HCT116 (cell line): ENCODE data around the gene SNX13. TPM values are rescaled to one million over a fixed set of nuclear protein-coding genes. Genes with fewer than 3 reads are reported as not detected.

Experiments used
- ATAC-seq: fragments of 200-7000 bp; cut with Tn5 transposase; 2 replicates; pipeline ENCODE4 v1.9.1; 2020; ENCODE audit warnings: mild to moderate bottlenecking, moderate library complexity
- BruUV-seq: library from RNA; stranded (reverse); fragments of 400-500 nt; replicated peaks from 2 replicates; lab custom pipeline; 2021; lab: Mats Ljungman, UMichigan
- CTCF ChIA-PET: fragments of 300-600 bp; sonication (Branson Sonifier 250); formaldehyde crosslinking; loops from one replicate; lab custom pipeline; 2021; ENCODE audit warnings: antibody characterized with exemption; lab: Charles Lee
- POLR2A ChIA-PET: fragments of 300-600, 350-600 bp; sonication (Branson Sonifier 250); formaldehyde crosslinking; loops from one replicate; lab custom pipeline; 2021; ENCODE audit warnings: antibody characterized with exemption; lab: Charles Lee
- RAD21 ChIA-PET, 2 experiments: fragments of 300-600 bp; sonication (Branson Sonifier 250); formaldehyde crosslinking; loops; one replicate each; lab custom pipeline; 2023; ENCODE audit warnings: low total read pairs in 2 of 2; ENCODE audit not compliant: uncharacterized antibody in 2 of 2, unreplicated experiment in 2 of 2, low non-redundant PET in 1 of 2; lab: Charles Lee
- DNase-seq: peaks from one replicate; pipeline ENCODE4 v3.0.0-alpha.2; 2010; ENCODE audit warnings: low read depth, low spot score
- H2AFZ ChIP-seq: fragments of 200-600 bp; shearing (Covaris generic), sonication (generic); 2 replicates; pipeline ENCODE4 v1.6.1; 2017; ENCODE audit warnings: low read depth, mixed run types, mixed read lengths, antibody characterized with exemption, low read length; ENCODE audit not compliant: poor library complexity, severe bottlenecking
- H3K27ac ChIP-seq: 2 replicates; pipeline ENCODE4 v1.5.1; 2012; ENCODE audit warnings: low read depth, low read length
- H3K27me3 ChIP-seq: fragments of 200-600 bp; sonication (generic); 2 replicates; pipeline ENCODE4 v1.6.1; 2016; ENCODE audit warnings: mixed run types, low read length, mixed read lengths; ENCODE audit not compliant: insufficient read depth
- H3K36me3 ChIP-seq, 2 experiments: fragments of 200-500 bp in 1 of 2; fragments of 200-600 bp in 1 of 2; sonication (Bioruptor generic) in 1 of 2; sonication (generic) in 1 of 2; 2 replicates each; pipeline versions ENCODE4 v1.5.1 to v1.6.1; 2014 to 2016; ENCODE audit warnings: low read length in 2 of 2, inconsistent platforms in 1 of 2, mixed read lengths in 1 of 2, mixed run types in 1 of 2; ENCODE audit not compliant: insufficient read depth in 2 of 2, control insufficient read depth in 1 of 2
- H3K4me1 ChIP-seq, 2 experiments: fragments of 200-600 bp in 1 of 2; sonication (generic) in 1 of 2; 2 replicates each; pipeline versions ENCODE4 v1.5.1 to v1.6.1; 2012 to 2017; ENCODE audit warnings: low read length in 2 of 2, inconsistent platforms in 1 of 2, mild to moderate bottlenecking in 1 of 2, mixed read lengths in 1 of 2, mixed run types in 1 of 2, moderate library complexity in 1 of 2; ENCODE audit not compliant: insufficient read depth in 2 of 2, control insufficient read depth in 1 of 2
- H3K4me2 ChIP-seq: fragments of 200-600 bp; sonication (generic); 2 replicates; pipeline ENCODE4 v1.6.1; 2017; ENCODE audit warnings: mixed run types, low read length, mixed read lengths
- H3K4me3 ChIP-seq, 2 experiments: fragments of 200-600 bp in 1 of 2; sonication (generic) in 1 of 2; replicated peaks in 1 of 2; 2 replicates each; pipeline ENCODE4 v1.5.1; 2011 to 2016; ENCODE audit warnings: low read length in 2 of 2, control low read depth in 1 of 2, low read depth in 1 of 2, mild to moderate bottlenecking in 1 of 2, mixed read lengths in 1 of 2, mixed run types in 1 of 2
- H3K79me2 ChIP-seq: fragments of 200-600 bp; sonication (generic); 2 replicates; pipeline ENCODE4 v1.6.1; 2017; ENCODE audit warnings: mild to moderate bottlenecking, mixed run types, low read length, moderate library complexity, mixed read lengths; ENCODE audit not compliant: insufficient read depth
- H3K9ac ChIP-seq: fragments of 200-600 bp; sonication (generic); 2 replicates; pipeline ENCODE4 v1.6.1; 2016; ENCODE audit warnings: low read length, mixed read lengths
- H3K9me2 ChIP-seq: fragments of 200-600 bp; sonication (generic), shearing (Covaris generic); 2 replicates; pipeline ENCODE4 v1.6.1; 2017; ENCODE audit warnings: mixed run types, mild to moderate bottlenecking, moderate library complexity; ENCODE audit not compliant: insufficient read depth
- H3K9me3 ChIP-seq, 2 experiments: fragments of 200-500 bp in 1 of 2; fragments of 200-600 bp in 1 of 2; sonication (Bioruptor generic) in 1 of 2; sonication (generic) in 1 of 2; 2 replicates each; pipeline ENCODE4 v1.6.1; 2014 to 2017; ENCODE audit warnings: low read length in 2 of 2, mixed read lengths in 2 of 2, inconsistent platforms in 1 of 2, low read depth in 1 of 2, mild to moderate bottlenecking in 1 of 2, mixed run types in 1 of 2, moderate library complexity in 1 of 2; ENCODE audit not compliant: control insufficient read depth in 1 of 2, insufficient read depth in 1 of 2
- H4K20me1 ChIP-seq: fragments of 200-600 bp; sonication (generic), shearing (Covaris generic); 2 replicates; pipeline ENCODE4 v1.6.1; 2017; ENCODE audit warnings: mixed run types, mild to moderate bottlenecking, moderate library complexity; ENCODE audit not compliant: insufficient read depth
- ATF3 ChIP-seq: IDR thresholded peaks from 2 replicates; pipeline ENCODE4 v1.6.1; 2012
- CBX3 ChIP-seq: IDR thresholded peaks from 2 replicates; pipeline ENCODE4 v1.6.1; 2012; ENCODE audit warnings: low read depth
- CEBPB ChIP-seq: IDR thresholded peaks from 2 replicates; pipeline ENCODE4 v1.6.1; 2012; ENCODE audit warnings: low read depth
- CTCF ChIP-seq, 3 experiments: fragments of 200-600 bp in 1 of 3; sonication (generic) in 1 of 3; IDR thresholded peaks in 2 of 3; conservative IDR thresholded peaks in 1 of 3; 2 replicates each; pipeline ENCODE4 v1.5.1; 2012 to 2017; ENCODE audit warnings: low read depth in 2 of 3, low read length in 2 of 3, antibody characterized with exemption in 1 of 3, borderline replicate concordance in 1 of 3, control low read depth in 1 of 3, mild to moderate bottlenecking in 1 of 3, mixed read lengths in 1 of 3, mixed run types in 1 of 3, moderate library complexity in 1 of 3; ENCODE audit not compliant: insufficient read depth in 1 of 3
- EGR1 ChIP-seq: IDR thresholded peaks from 2 replicates; pipeline ENCODE4 v1.6.1; 2012; ENCODE audit warnings: low read depth
- ELF1 ChIP-seq: IDR thresholded peaks from 2 replicates; pipeline ENCODE4 v1.6.1; 2012; ENCODE audit warnings: low read depth, borderline replicate concordance
- EZH2 ChIP-seq: fragments of 200-600 bp; sonication (generic); IDR thresholded peaks from 2 replicates; pipeline ENCODE4 v1.6.1; 2017; ENCODE audit warnings: antibody characterized with exemption, mixed run types
- EZH2phosphoT487 ChIP-seq: fragments of 200-600 bp; IDR thresholded peaks from 2 replicates; pipeline ENCODE4 v1.6.1; 2018; ENCODE audit warnings: antibody characterized with exemption, borderline replicate concordance
- FOSL1 ChIP-seq: IDR thresholded peaks from 2 replicates; pipeline ENCODE4 v1.6.1; 2012; ENCODE audit warnings: low read depth
- MAX ChIP-seq: IDR thresholded peaks from 2 replicates; pipeline ENCODE4 v1.6.1; 2012
- POLR2A ChIP-seq: IDR thresholded peaks from 2 replicates; pipeline ENCODE4 v1.7.0; 2011; ENCODE audit warnings: borderline replicate concordance; ENCODE audit not compliant: insufficient read depth, insufficient read length; ENCODE audit errors: extremely low read depth
- POLR2AphosphoS5 ChIP-seq: IDR thresholded peaks from 2 replicates; pipeline ENCODE4 v1.6.1; 2011; ENCODE audit warnings: mild to moderate bottlenecking, low read depth, low read length, moderate library complexity
- RAD21 ChIP-seq: IDR thresholded peaks from 2 replicates; pipeline ENCODE4 v1.6.1; 2012; ENCODE audit warnings: low read depth, mild to moderate bottlenecking
- REST ChIP-seq: IDR thresholded peaks from 2 replicates; pipeline ENCODE4 v1.6.1; 2012; ENCODE audit warnings: low read depth
- SIN3A ChIP-seq: IDR thresholded peaks from 2 replicates; pipeline ENCODE4 v1.6.1; 2012; ENCODE audit warnings: low read depth
- SRF ChIP-seq: IDR thresholded peaks from 2 replicates; pipeline ENCODE4 v1.6.1; 2012; ENCODE audit warnings: low read depth
- YY1 ChIP-seq: IDR thresholded peaks from 2 replicates; pipeline ENCODE4 v1.6.1; 2011; ENCODE audit warnings: low read length, low read depth, moderate library complexity, mild to moderate bottlenecking; ENCODE audit not compliant: insufficient replicate concordance; ENCODE audit errors: extremely low read depth
- ZBTB33 ChIP-seq: IDR thresholded peaks from 2 replicates; pipeline ENCODE4 v1.6.1; 2011; ENCODE audit warnings: mild to moderate bottlenecking, low read length, moderate library complexity; ENCODE audit not compliant: insufficient replicate concordance; ENCODE audit errors: extremely low read depth
- intact Hi-C: fragments of 100-400 bp; cut with micrococcal nuclease; formaldehyde crosslinking; loops from 2 replicates; pipeline ENCODE4 v1.10.0; 2022
- total RNA-seq: library from RNA; stranded (reverse); gene quantifications from one replicate; pipeline ENCODE4 v1.2.1, GENCODE V29; 2021; ENCODE audit not compliant: unreplicated experiment

SNX13 gene
- total RNA-seq, 1 experiment from 2014 or later = 33.4 TPM

- Histone ChIP-seq H4K20me1 (no peaks in the 10 kb centered on the region), H3K9me3 (no peaks in the 10 kb centered on the region), H3K36me3 (no peaks in the 10 kb centered on the region), H3K9ac (no peak overlapping the region), H3K4me3 (no peak overlapping the region), H2AFZ (no peak overlapping the region), H3K4me1 (no peaks in the 10 kb centered on the region), H3K79me2 (no peaks in the 10 kb centered on the region), H3K4me2 (no peak overlapping the region), H3K27ac (no peak overlapping the region), H3K9me2 (no peaks in the 10 kb centered on the region), H3K27me3 (no peaks in the 10 kb centered on the region)
- ChIA-PET CTCF (no interaction called here), POLR2A (no interaction called here), RAD21 (no interaction called here)
- no peak for DNase-seq
- ATAC-seq = no peak
- intact Hi-C loops = no loop called here
- TF ChIP-seq MAX = no peak
- no peak for TF ChIP-seq RAD21
- no peak for TF ChIP-seq CEBPB
- TF ChIP-seq FOSL1 = no peak
- no peak for TF ChIP-seq YY1
- TF ChIP-seq EZH2 = no peak
- TF ChIP-seq EGR1 = no peak
- TF ChIP-seq REST = no peak
- no peak for TF ChIP-seq SIN3A
- no peak for TF ChIP-seq POLR2AphosphoS5
- no peak for TF ChIP-seq SRF
- TF ChIP-seq ELF1 = no peak
- no peak for TF ChIP-seq ATF3
- no peak for TF ChIP-seq EZH2phosphoT487
- no peak for TF ChIP-seq CTCF (IDR thresholded peaks at IDR 0.05 in 2 of 3, conservative IDR thresholded peaks at IDR 0.05 in 1 of 3; ENCODE audit: borderline replicate concordance in 1 of 3, insufficient read depth in 1 of 3, low read depth in 2 of 3, low read length in 2 of 3)
- TF ChIP-seq POLR2A = no peak
- no peak for TF ChIP-seq ZBTB33
- no peak for TF ChIP-seq CBX3
- BruUV-seq = no TSS peak
Measured at GRCh38 chr7:17985473-17986239, 45.4 kb upstream of the SNX13 start.
